Esophagus muscularis mucosa (tissue), 4 donors: ENCODE measurements around the gene FAM24B.

ENCODE experiments used
- CTCF ChIP-seq, 3 experiments: fragments of 200-600 bp in 2 of 3; fragments of 450-650 bp in 1 of 3; sonication (generic) in 2 of 3; IDR thresholded peaks; one replicate each; pipeline ENCODE4 v1.5.1; 2017 to 2019; ENCODE audit warnings: antibody characterized with exemption in 3 of 3, mild to moderate bottlenecking in 2 of 3, moderate library complexity in 1 of 3
- EP300 ChIP-seq: sonication (generic); formaldehyde crosslinking; IDR thresholded peaks from one replicate; pipeline ENCODE4 v1.6.1; 2017; ENCODE audit warnings: antibody characterized with exemption
- POLR2AphosphoS5 ChIP-seq, 2 donors: sonication (generic); formaldehyde crosslinking; IDR thresholded peaks; one replicate each; pipeline ENCODE4 v1.6.1; 2017; ENCODE audit warnings: antibody characterized with exemption in 2 of 2

- TF ChIP-seq CTCF (IDR thresholded peaks at IDR 0.05) (no peak), POLR2AphosphoS5 (IDR thresholded peaks at IDR 0.05) (no peak), EP300 (no peak)
Measured at GRCh38 chr10:122915700-122916099, 36.3 kb upstream of the FAM24B start.
